Neural progenitor cell (in vitro differentiated cells): ENCODE data around the gene ENO2. TPM values are rescaled to one million over a fixed set of nuclear protein-coding genes. Genes with fewer than 3 reads are reported as not detected.
"Not testable (repeated sequence)": the region's sequence is repeated elsewhere in the genome, so short reads cannot be mapped to it uniquely, and the experiment has no call there.

ENCODE experiments used
- DNase-seq: peaks from one replicate; pipeline ENCODE4 v3.0.0-alpha.2; 2016; ENCODE audit warnings: low spot score
- H2AFZ ChIP-seq: fragments of 200-600 bp; sonication (generic); replicated peaks from 2 replicates; pipeline ENCODE4 v1.6.1; 2016; ENCODE audit warnings: antibody characterized with exemption
- H3F3A ChIP-seq: fragments of 200-600 bp; sonication (generic); 2 replicates; pipeline ENCODE4 v1.6.1; 2016; ENCODE audit warnings: antibody characterized with exemption, low read depth
- H3K27ac ChIP-seq: fragments of 200-600 bp; sonication (generic); 2 replicates; pipeline ENCODE4 v1.5.1; 2016; ENCODE audit warnings: mild to moderate bottlenecking
- H3K27me3 ChIP-seq: fragments of 200-600 bp; sonication (generic); 2 replicates; pipeline ENCODE4 v1.6.1; 2016; ENCODE audit warnings: mild to moderate bottlenecking, moderate library complexity
- H3K36me3 ChIP-seq: fragments of 200-600 bp; sonication (generic); 2 replicates; pipeline ENCODE4 v1.5.1; 2016
- H3K4me1 ChIP-seq: fragments of 200-600 bp; sonication (generic); 2 replicates; pipeline ENCODE4 v1.6.1; 2016; ENCODE audit warnings: mixed run types
- H3K4me2 ChIP-seq: fragments of 200-600 bp; sonication (generic); 2 replicates; pipeline ENCODE4 v1.6.1; 2016
- H3K4me3 ChIP-seq: fragments of 200-600 bp; sonication (generic); 2 replicates; pipeline ENCODE4 v1.5.1; 2016
- H3K79me2 ChIP-seq: fragments of 200-600 bp; sonication (generic); 2 replicates; pipeline ENCODE4 v1.6.1; 2016; ENCODE audit warnings: low read depth
- H3K9ac ChIP-seq: fragments of 200-600 bp; sonication (generic); 2 replicates; pipeline ENCODE4 v1.6.1; 2016
- H3K9me3 ChIP-seq: fragments of 200-600 bp; sonication (generic); 2 replicates; pipeline ENCODE4 v1.5.1; 2016; ENCODE audit warnings: low read depth
- H4K20me1 ChIP-seq: fragments of 200-600 bp; sonication (generic); 2 replicates; pipeline ENCODE4 v1.6.1; 2016; ENCODE audit warnings: low read depth
- H3K27ac Mint-ChIP-seq: 3 replicates; pipeline ENCODE4 v1.8.0; 2021; ENCODE audit warnings: mixed read lengths
- H3K27me3 Mint-ChIP-seq: 2 replicates; pipeline ENCODE4 v1.8.0; 2022; ENCODE audit warnings: low read depth, mild to moderate bottlenecking, inconsistent platforms, moderate library complexity, mixed read lengths; ENCODE audit not compliant: insufficient read depth
- H3K36me3 Mint-ChIP-seq: 3 replicates; pipeline ENCODE4 v1.8.0; 2021; ENCODE audit warnings: mixed read lengths
- H3K4me1 Mint-ChIP-seq: 3 replicates; pipeline ENCODE4 v1.8.0; 2021; ENCODE audit warnings: mixed read lengths
- H3K4me3 Mint-ChIP-seq: 3 replicates; pipeline ENCODE4 v1.8.0; 2021; ENCODE audit warnings: mild to moderate bottlenecking, moderate library complexity, mixed read lengths
- H3K9me3 Mint-ChIP-seq: 3 replicates; pipeline ENCODE4 v1.8.0; 2020; ENCODE audit warnings: mixed read lengths
- EZH2 ChIP-seq: fragments of 200-600 bp; sonication (generic); IDR thresholded peaks from 2 replicates; pipeline ENCODE4 v1.6.1; 2017; ENCODE audit warnings: antibody characterized with exemption, mild to moderate bottlenecking, moderate library complexity
- EZH2phosphoT487 ChIP-seq: fragments of 200-600 bp; sonication (generic); IDR thresholded peaks from 2 replicates; pipeline ENCODE4 v1.6.1; 2017; ENCODE audit warnings: antibody characterized with exemption
- total RNA-seq: library from RNA; depleted of rRNA; stranded (reverse); fragments of >200 nt; gene quantifications from 2 replicates; pipeline ENCODE4 v1.2.3, GENCODE V29; 2015; ENCODE audit warnings: low replicate concordance
- TF ChIP-seq, protein P1 (sequence below): fragments of 200-600 bp; sonication (generic); IDR thresholded peaks from 2 replicates; pipeline ENCODE4 v1.5.1; 2017; ENCODE audit warnings: antibody characterized with exemption, mild to moderate bottlenecking

ENO2 gene
- total RNA-seq, result 82.2 and 136 TPM in 2 replicates

DNA sequence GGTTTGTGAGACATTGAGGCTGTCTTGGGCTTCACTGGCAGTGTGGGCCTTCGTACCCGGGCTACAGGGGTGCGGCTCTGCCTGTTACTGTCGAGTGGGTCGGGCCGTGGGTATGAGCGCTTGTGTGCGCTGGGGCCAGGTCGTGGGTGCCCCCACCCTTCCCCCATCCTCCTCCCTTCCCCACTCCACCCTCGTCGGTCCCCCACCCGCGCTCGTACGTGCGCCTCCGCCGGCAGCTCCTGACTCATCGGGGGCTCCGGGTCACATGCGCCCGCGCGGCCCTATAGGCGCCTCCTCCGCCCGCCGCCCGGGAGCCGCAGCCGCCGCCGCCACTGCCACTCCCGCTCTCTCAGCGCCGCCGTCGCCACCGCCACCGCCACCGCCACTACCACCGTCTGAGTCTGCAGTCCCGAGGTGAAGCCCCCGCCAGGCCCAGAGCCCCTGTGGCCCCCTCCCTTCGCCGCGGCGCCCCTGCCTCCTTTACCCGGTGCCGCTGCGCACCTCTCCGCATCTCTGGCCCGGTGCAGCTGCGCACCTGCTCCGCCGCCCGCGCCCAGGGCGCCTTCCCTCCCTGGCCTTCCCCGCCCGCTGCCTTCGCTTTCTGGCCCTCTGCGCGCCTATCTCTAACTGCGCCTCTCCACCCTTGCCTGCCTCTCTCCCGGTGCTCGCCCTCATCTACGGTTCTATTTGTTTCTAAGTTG, at the start of gene ENO2:
Gene ENO2, plus strand, starts transcription at position 335 of the 701 bp plus-strand sequence. CDS start 1,253 bp downstream, outside the sequence.
- Histone ChIP-seq H2AFZ (peak within 1 kb of the TSS; percentile 79), H3K9ac (no peak within 1 kb of the TSS)

DNA sequence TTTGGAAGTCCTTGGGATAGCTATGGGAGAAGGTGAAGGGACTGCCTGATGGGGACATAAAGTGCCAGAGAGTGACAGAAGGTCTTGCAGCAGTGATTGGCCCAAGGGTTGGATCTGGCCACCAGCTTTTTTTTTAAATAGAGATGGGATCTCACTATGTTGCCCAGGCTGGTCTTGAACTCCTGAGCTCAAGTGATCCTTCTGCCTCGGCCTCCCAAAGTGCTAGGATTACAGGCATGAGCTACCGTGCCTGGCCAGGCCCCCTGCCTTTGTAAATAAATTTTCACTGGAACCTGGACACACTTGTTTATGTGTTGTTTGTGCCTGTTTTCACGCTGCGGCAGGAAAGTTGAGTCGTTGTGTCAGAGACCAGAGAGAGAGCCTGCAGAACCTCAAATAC, 49.1 kb upstream of the ENO2 start:
- Mint-ChIP-seq H3K27me3 (peaks cover 15% of the 10 kb centered on the region), H3K36me3 (peaks cover 50% of the 10 kb centered on the region)

More for the DNA sequence above, at the start of gene ENO2:
- H3K27me3 Mint-ChIP-seq, result peaks cover 5% of the 10 kb centered on the region
- Histone ChIP-seq H3K79me2 (peaks cover 31% of the 10 kb centered on the region), H3K4me2 (peak within 1 kb of the TSS; percentile 83), H3K4me3 (peak within 1 kb of the TSS; percentile 79), H3F3A (peaks cover 39% of the 10 kb centered on the region), H3K9me3 (no peaks in the 10 kb centered on the region), H4K20me1 (peaks cover 18% of the 10 kb centered on the region), H3K27me3 (no peaks in the 10 kb centered on the region), H3K36me3 (no peaks in the 10 kb centered on the region), H3K27ac (no peak within 1 kb of the TSS), H3K4me1 (peaks cover 14% of the 10 kb centered on the region)
- TF ChIP-seq EZH2 (no peak), EZH2phosphoT487 (no peak)
- TF ChIP-seq, protein P1, sequence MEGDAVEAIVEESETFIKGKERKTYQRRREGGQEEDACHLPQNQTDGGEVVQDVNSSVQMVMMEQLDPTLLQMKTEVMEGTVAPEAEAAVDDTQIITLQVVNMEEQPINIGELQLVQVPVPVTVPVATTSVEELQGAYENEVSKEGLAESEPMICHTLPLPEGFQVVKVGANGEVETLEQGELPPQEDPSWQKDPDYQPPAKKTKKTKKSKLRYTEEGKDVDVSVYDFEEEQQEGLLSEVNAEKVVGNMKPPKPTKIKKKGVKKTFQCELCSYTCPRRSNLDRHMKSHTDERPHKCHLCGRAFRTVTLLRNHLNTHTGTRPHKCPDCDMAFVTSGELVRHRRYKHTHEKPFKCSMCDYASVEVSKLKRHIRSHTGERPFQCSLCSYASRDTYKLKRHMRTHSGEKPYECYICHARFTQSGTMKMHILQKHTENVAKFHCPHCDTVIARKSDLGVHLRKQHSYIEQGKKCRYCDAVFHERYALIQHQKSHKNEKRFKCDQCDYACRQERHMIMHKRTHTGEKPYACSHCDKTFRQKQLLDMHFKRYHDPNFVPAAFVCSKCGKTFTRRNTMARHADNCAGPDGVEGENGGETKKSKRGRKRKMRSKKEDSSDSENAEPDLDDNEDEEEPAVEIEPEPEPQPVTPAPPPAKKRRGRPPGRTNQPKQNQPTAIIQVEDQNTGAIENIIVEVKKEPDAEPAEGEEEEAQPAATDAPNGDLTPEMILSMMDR, result no peak
- H3K9me3 Mint-ChIP-seq, result no peaks in the 10 kb centered on the region
- H3K4me1 Mint-ChIP-seq, result peaks cover 46% of the 10 kb centered on the region
- peaks cover 21% of the 10 kb centered on the region for H3K36me3 Mint-ChIP-seq
- H3K4me3 Mint-ChIP-seq, result peak within 1 kb of the TSS; percentile 90
- peak; percentile 79 for DNase-seq
- H3K27ac Mint-ChIP-seq, result peak within 1 kb of the TSS; percentile 85

DNA sequence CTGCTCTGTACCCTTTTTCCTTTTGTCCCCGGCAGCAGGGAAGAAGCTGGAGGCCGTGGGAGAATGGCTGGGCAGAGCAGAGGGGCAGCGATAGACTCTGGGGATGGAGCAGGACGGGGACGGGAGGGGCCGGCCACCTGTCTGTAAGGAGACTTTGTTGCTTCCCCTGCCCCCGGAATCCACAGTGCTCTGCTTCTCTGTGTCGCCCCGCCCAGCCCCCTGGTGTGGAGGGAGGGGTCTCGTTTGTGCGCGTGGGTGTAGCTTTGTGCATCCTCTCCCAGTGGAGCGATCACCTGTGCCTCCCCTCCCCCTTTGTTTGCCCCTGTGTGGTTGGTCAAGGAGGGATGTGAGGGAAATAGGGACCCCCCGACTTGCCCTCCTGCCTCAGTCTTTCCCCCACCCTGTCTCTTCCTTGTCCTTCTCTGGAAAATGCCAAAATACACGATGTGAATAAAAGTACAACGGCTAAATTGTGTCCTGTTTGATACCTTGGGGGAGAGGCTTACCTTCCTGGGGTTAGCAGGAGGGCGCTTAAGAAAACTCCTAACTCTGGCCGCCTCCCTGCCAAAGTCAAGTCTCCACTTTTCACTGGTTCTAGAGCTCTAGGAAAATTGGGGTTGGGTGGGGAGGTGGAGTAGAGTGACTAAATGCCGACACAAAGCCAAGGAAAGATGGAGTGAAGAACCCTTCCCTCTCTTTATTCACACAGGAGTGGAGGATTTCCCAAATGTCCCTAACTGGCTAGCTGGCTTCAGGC, 48.0 kb upstream of the ENO2 start:
- Histone ChIP-seq H2AFZ (no peak overlapping the region), H3K27ac (no peak overlapping the region), H3F3A (peaks cover 57% of the 10 kb centered on the region), H3K9me3 (no peaks in the 10 kb centered on the region), H3K4me1 (peaks cover 16% of the 10 kb centered on the region), H3K36me3 (no peaks in the 10 kb centered on the region), H3K79me2 (peaks cover 36% of the 10 kb centered on the region), H3K27me3 (no peaks in the 10 kb centered on the region), H3K4me3 (peak overlapping the region; percentile 96), H3K4me2 (peak overlapping the region; percentile 100), H3K9ac (no peak overlapping the region), H4K20me1 (peaks cover 39% of the 10 kb centered on the region)
- peaks cover 49% of the 10 kb centered on the region for H3K36me3 Mint-ChIP-seq
- H3K9me3 Mint-ChIP-seq, result no peaks in the 10 kb centered on the region
- peaks cover 38% of the 10 kb centered on the region for H3K4me1 Mint-ChIP-seq
- no peak overlapping the region for H3K27ac Mint-ChIP-seq
- H3K27me3 Mint-ChIP-seq, result peaks cover 17% of the 10 kb centered on the region
- no peak for TF ChIP-seq EZH2phosphoT487
- TF ChIP-seq EZH2, result no peak
- TF ChIP-seq, protein P1, result no peak
- peak overlapping the region; percentile 96 for H3K4me3 Mint-ChIP-seq
- DNase-seq, result peak; percentile 31

More for the DNA sequence above, 49.1 kb upstream of the ENO2 start:
- not testable (repeated sequence) for H3K27me3 ChIP-seq, H3K4me2 ChIP-seq, H3K27ac Mint-ChIP-seq, H3K9me3 Mint-ChIP-seq, DNase-seq, H2AFZ ChIP-seq, H3K9ac ChIP-seq, H3K9me3 ChIP-seq, H3K36me3 ChIP-seq, H3K4me3 ChIP-seq, H3K27ac ChIP-seq
- Histone ChIP-seq H3K4me1 (peaks cover 16% of the 10 kb centered on the region), H3K79me2 (peaks cover 30% of the 10 kb centered on the region), H4K20me1 (peaks cover 28% of the 10 kb centered on the region), H3F3A (peaks cover 47% of the 10 kb centered on the region)
- peak overlapping the region; percentile 70 for H3K4me3 Mint-ChIP-seq
- H3K4me1 Mint-ChIP-seq, result peaks cover 34% of the 10 kb centered on the region
